Measurements from ENCODE around the gene CALML3.

- TF ChIP-seq POLR2A (IDR thresholded peaks at IDR 0.05), result no peak
- TF ChIP-seq CTCF (IDR thresholded peaks at IDR 0.05 in 8 of 11, conservative IDR thresholded peaks at IDR 0.05 in 3 of 11), result no peak
- no peak for TF ChIP-seq POLR2AphosphoS5 (IDR thresholded peaks at IDR 0.05)
Measured at GRCh38 chr10:5497948-5498730, 26.6 kb upstream of the CALML3 start.

Measured in spleen (tissue), 7 donors.